Hepatocyte (in vitro differentiated cells): ENCODE data around the gene ITPK1.

ENCODE experiments used
- CTCF ChIP-seq: fragments of 200-600 bp; sonication (generic); IDR thresholded peaks from 2 replicates; pipeline ENCODE4 v1.5.1; 2016; ENCODE audit warnings: antibody characterized with exemption, mild to moderate bottlenecking; ENCODE audit not compliant: poor library complexity
- EZH2 ChIP-seq: fragments of 200-600 bp; sonication (generic); IDR thresholded peaks from 2 replicates; pipeline ENCODE4 v1.6.1; 2016; ENCODE audit warnings: antibody characterized with exemption, mild to moderate bottlenecking, borderline replicate concordance
- EZH2phosphoT487 ChIP-seq: fragments of 200-600 bp; sonication (generic); IDR thresholded peaks from one replicate; pipeline ENCODE4 v1.6.1; 2018; ENCODE audit warnings: antibody characterized with exemption, mild to moderate bottlenecking, low read depth, moderate library complexity; ENCODE audit not compliant: unreplicated experiment, severe bottlenecking

- TF ChIP-seq CTCF = no peak
- no peak for TF ChIP-seq EZH2
- TF ChIP-seq EZH2phosphoT487 = no peak
Observed at GRCh38 chr14:92984896-92985295, 130.8 kb downstream of the ITPK1 start.
